ENCODE measurements around the gene ATP8B4.

DNA sequence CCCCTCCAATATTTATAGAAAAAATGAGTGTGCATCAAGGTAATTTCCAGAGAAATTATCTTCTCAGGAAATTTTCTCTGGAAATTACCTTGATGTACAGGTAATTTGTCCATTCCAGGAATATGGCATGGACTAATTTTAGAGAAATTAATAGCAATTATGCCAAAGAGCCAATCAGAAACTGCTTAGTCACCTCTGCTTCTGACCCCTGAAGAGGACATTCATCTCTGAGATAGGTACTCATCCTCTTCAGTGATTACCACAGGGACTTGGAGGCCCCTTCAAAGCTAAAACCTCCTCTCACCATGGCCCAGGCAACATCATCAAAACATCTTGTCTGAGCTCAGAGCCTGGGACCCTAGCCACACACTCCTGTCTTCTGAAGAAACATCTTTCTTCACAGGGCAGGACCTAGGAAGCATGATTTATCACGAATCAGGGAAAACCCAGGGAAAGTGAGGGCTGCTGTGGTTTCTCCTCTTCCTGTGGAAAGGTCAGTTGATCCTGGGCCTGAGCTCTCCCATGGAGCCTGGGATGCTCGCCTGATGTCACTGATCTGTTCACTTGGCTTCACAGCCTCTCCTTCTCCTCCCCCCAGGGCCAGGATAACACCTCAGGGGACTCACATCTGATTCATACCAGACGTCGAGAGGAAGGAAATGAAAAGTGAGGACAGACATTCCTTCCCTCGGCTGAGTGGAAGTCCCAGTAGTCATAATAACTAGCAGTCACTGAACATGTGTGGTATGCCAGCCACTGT lies 287.6 kb downstream of the ATP8B4 start:
- no peak for TF ChIP-seq POLR2AphosphoS5 (IDR thresholded peaks at IDR 0.05; ENCODE audit: insufficient read depth, low read depth, low read length)
- TF ChIP-seq, protein P1, sequence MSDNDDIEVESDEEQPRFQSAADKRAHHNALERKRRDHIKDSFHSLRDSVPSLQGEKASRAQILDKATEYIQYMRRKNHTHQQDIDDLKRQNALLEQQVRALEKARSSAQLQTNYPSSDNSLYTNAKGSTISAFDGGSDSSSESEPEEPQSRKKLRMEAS (IDR thresholded peaks at IDR 0.05; ENCODE audit: insufficient read depth, insufficient read length): no peak
- TF ChIP-seq, protein P2, sequence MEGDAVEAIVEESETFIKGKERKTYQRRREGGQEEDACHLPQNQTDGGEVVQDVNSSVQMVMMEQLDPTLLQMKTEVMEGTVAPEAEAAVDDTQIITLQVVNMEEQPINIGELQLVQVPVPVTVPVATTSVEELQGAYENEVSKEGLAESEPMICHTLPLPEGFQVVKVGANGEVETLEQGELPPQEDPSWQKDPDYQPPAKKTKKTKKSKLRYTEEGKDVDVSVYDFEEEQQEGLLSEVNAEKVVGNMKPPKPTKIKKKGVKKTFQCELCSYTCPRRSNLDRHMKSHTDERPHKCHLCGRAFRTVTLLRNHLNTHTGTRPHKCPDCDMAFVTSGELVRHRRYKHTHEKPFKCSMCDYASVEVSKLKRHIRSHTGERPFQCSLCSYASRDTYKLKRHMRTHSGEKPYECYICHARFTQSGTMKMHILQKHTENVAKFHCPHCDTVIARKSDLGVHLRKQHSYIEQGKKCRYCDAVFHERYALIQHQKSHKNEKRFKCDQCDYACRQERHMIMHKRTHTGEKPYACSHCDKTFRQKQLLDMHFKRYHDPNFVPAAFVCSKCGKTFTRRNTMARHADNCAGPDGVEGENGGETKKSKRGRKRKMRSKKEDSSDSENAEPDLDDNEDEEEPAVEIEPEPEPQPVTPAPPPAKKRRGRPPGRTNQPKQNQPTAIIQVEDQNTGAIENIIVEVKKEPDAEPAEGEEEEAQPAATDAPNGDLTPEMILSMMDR (IDR thresholded peaks at IDR 0.05; ENCODE audit: extremely low read depth in 1 of 2, insufficient read depth in 1 of 2, low read depth in 1 of 2, low read length in 2 of 2): no peak
- no peak for TF ChIP-seq EZH2 (IDR thresholded peaks at IDR 0.05; ENCODE audit: borderline replicate concordance, low read depth, low read length, severe bottlenecking)

Measured in endothelial cell of umbilical vein (primary cell).